Neural progenitor cell (in vitro differentiated cells): Measurements from ENCODE around the gene KSR1.

Source experiments
- CTCF ChIP-seq: fragments of 200-600 bp; sonication (generic); IDR thresholded peaks from 2 replicates; pipeline ENCODE4 v1.5.1; 2017; ENCODE audit warnings: antibody characterized with exemption, mild to moderate bottlenecking
- EZH2 ChIP-seq: fragments of 200-600 bp; sonication (generic); IDR thresholded peaks from 2 replicates; pipeline ENCODE4 v1.6.1; 2017; ENCODE audit warnings: antibody characterized with exemption, mild to moderate bottlenecking, moderate library complexity

GRCh38 chr17:27496971-27497370 lies 40.7 kb downstream of the KSR1 start:
- no peak for TF ChIP-seq CTCF
- TF ChIP-seq EZH2 = no peak
